HepG2 (cell line): Measurements from ENCODE around the gene CLCNKA. TPM values are rescaled to one million over a fixed set of nuclear protein-coding genes. Genes with fewer than 3 reads are reported as not detected.

Experiments
- ATAC-seq: fragments of 200-7000 bp; cut with Tn5 transposase; 3 replicates; pipeline ENCODE4 v1.9.1; 2020; ENCODE audit warnings: mild to moderate bottlenecking, moderate library complexity
- BruUV-seq: library from RNA; stranded (reverse); fragments of 400-500 nt; replicated peaks from 2 replicates; lab custom pipeline; 2021; lab: Mats Ljungman, UMichigan
- CTCF ChIA-PET: fragments of 300-600 bp; formaldehyde crosslinking; extraction: SDS; loops from one replicate; lab custom pipeline; 2021; ENCODE audit warnings: low total read pairs, inconsistent platforms, low intra/inter-chr PET ratio; lab: Yijun Ruan, JAX
- POLR2A ChIA-PET: fragments of 350-600 bp; sonication (Branson Sonifier 250); formaldehyde crosslinking; loops from one replicate; lab custom pipeline; 2020; ENCODE audit warnings: antibody characterized with exemption, inconsistent platforms; lab: Yijun Ruan, JAX
- DNase-seq: peaks from one replicate; pipeline ENCODE4 v3.0.0-alpha.2; 2015; ENCODE audit warnings: low spot score
- FAIRE-seq: peaks from 3 replicates; lab custom pipeline; 2011; peaks lifted over from hg19 to GRCh38; lab: Jason Lieb, UNC
- H2AFZ ChIP-seq: one replicate; pipeline ENCODE4 v1.6.1; 2011; ENCODE audit warnings: low read length, inconsistent platforms
- H3K27ac ChIP-seq: fragments of 300-600 bp; 3 replicates; pipeline ENCODE4 v1.8.0; 2011; ENCODE audit warnings: mixed run types, mild to moderate bottlenecking, mixed read lengths, low read length, inconsistent platforms; ENCODE audit not compliant: insufficient read depth; ENCODE audit errors: extremely low read length
- H3K27me3 ChIP-seq, 2 experiments: fragments of 200-600 bp in 1 of 2; 2 replicates in 1 of 2; 3 replicates in 1 of 2; pipeline versions ENCODE4 v1.6.0 to v1.8.0; 2011; ENCODE audit warnings: low read length in 2 of 2, mild to moderate bottlenecking in 2 of 2, moderate library complexity in 2 of 2, inconsistent platforms in 1 of 2; ENCODE audit not compliant: insufficient read depth in 2 of 2, control insufficient read depth in 1 of 2
- H3K36me3 ChIP-seq, 2 experiments: fragments of 200-600 bp in 1 of 2; replicated peaks in 1 of 2; 2 replicates in 1 of 2; 3 replicates in 1 of 2; pipeline versions ENCODE4 v1.5.1 to v1.8.0; 2011; ENCODE audit warnings: low read length in 2 of 2, inconsistent platforms in 1 of 2; ENCODE audit not compliant: insufficient read depth in 2 of 2, control insufficient read depth in 1 of 2
- H3K4me1 ChIP-seq: 2 replicates; pipeline ENCODE4 v1.5.1; 2012; ENCODE audit warnings: low read length, inconsistent platforms; ENCODE audit not compliant: insufficient read depth
- H3K4me2 ChIP-seq: 2 replicates; pipeline ENCODE4 v1.6.0; 2011; ENCODE audit warnings: low read depth, low read length, inconsistent platforms
- H3K4me3 ChIP-seq, 3 experiments: fragments of 200-600 bp in 1 of 3; sonication (generic), shearing (Covaris generic) in 1 of 3; replicated peaks in 1 of 3; 2 replicates each; pipeline ENCODE4 v1.5.1; 2011 to 2016; ENCODE audit warnings: low read length in 3 of 3, inconsistent platforms in 2 of 3, low read depth in 2 of 3, mild to moderate bottlenecking in 2 of 3, control low read depth in 1 of 3, mixed read lengths in 1 of 3; ENCODE audit not compliant: insufficient read depth in 1 of 3
- H3K79me2 ChIP-seq: one replicate; pipeline ENCODE4 v1.6.1; 2011; ENCODE audit warnings: low read length, inconsistent platforms; ENCODE audit not compliant: insufficient read depth
- H3K9ac ChIP-seq: 2 replicates; pipeline ENCODE4 v1.6.0; 2011; ENCODE audit warnings: mild to moderate bottlenecking, low read depth, low read length, inconsistent platforms; ENCODE audit not compliant: insufficient read depth
- H3K9me3 ChIP-seq: 2 replicates; pipeline ENCODE4 v1.5.1; 2012; ENCODE audit warnings: mild to moderate bottlenecking, low read length
- H4K20me1 ChIP-seq: 2 replicates; pipeline ENCODE4 v1.6.0; 2011; ENCODE audit warnings: inconsistent platforms, mild to moderate bottlenecking, low read length, moderate library complexity; ENCODE audit not compliant: insufficient read depth
- CREB1 ChIP-seq, 2 experiments: fragments of 450-650 bp in 1 of 2; IDR thresholded peaks; 2 replicates each; pipeline ENCODE4 v1.6.1; 2016 to 2017; ENCODE audit warnings: control low read depth in 1 of 2, mild to moderate bottlenecking in 1 of 2, missing compliant biosample characterization in 1 of 2, missing genetic modification characterization in 1 of 2
- FOXM1 ChIP-seq: sonication (generic); formaldehyde crosslinking; IDR thresholded peaks from 2 replicates; pipeline ENCODE4 v1.5.0; 2020; ENCODE audit warnings: missing genetic modification reagents
- WGBS: methylation state at CpG from one replicate; pipeline ENCODE4 v1.1.6; 2017; ENCODE audit warnings: low lambda C conversion rate; 5-methylcytosine and 5-hydroxymethylcytosine counted together
- in situ Hi-C: cut with HindIII; loops from 2 replicates; pipeline ENCODE4 v1.10.0; 2017; ENCODE audit warnings: low pct_unique_long_range_greater_than_20kb; ENCODE audit not compliant: extremely low pct_ligation_motif_present
- intact Hi-C: fragments of 100-400 bp; cut with micrococcal nuclease; formaldehyde crosslinking; loops from one replicate; pipeline ENCODE4 v1.10.0; 2022; ENCODE audit not compliant: unreplicated experiment
- polyA plus RNA-seq, 8 experiments: library from polyadenylated mRNA; depleted of rRNA in 3 of 8; stranded (reverse) in 7 of 8; unstranded in 1 of 8; fragments of >200 nt; fragmentation: Illumina TruSeq in 4 of 8; extraction: Trizol in 4 of 8; gene quantifications; 2 replicates each; pipeline versions ENCODE4 v1.2.1 to v1.2.3, GENCODE V29; 2011 to 2016; ENCODE audit warnings: low read depth in 4 of 8, missing spikeins in 1 of 8, mixed read lengths in 1 of 8; ENCODE audit not compliant: insufficient read depth in 1 of 8
- total RNA-seq, 5 experiments: library from RNA; depleted of rRNA; stranded (reverse); fragments of >200 nt; fragmentation: Illumina TruSeq; extraction: Trizol; gene quantifications; 2 replicates each; pipeline ENCODE4 v1.2.3, GENCODE V29; 2016; ENCODE audit warnings: low read depth in 1 of 5
- TF ChIP-seq, protein P1 (sequence below): sonication (generic); formaldehyde crosslinking; IDR thresholded peaks from 2 replicates; pipeline ENCODE4 v1.9.0; 2022; ENCODE audit warnings: missing genetic modification reagents, mild to moderate bottlenecking, borderline replicate concordance

The CLCNKA gene
- total and polyA plus RNA-seq, 2 of the 13 experiments (the other 11 are each of a cell fraction or from before 2014, with no cell fraction given), result 0.03 TPM; not detected in 1

DNA sequence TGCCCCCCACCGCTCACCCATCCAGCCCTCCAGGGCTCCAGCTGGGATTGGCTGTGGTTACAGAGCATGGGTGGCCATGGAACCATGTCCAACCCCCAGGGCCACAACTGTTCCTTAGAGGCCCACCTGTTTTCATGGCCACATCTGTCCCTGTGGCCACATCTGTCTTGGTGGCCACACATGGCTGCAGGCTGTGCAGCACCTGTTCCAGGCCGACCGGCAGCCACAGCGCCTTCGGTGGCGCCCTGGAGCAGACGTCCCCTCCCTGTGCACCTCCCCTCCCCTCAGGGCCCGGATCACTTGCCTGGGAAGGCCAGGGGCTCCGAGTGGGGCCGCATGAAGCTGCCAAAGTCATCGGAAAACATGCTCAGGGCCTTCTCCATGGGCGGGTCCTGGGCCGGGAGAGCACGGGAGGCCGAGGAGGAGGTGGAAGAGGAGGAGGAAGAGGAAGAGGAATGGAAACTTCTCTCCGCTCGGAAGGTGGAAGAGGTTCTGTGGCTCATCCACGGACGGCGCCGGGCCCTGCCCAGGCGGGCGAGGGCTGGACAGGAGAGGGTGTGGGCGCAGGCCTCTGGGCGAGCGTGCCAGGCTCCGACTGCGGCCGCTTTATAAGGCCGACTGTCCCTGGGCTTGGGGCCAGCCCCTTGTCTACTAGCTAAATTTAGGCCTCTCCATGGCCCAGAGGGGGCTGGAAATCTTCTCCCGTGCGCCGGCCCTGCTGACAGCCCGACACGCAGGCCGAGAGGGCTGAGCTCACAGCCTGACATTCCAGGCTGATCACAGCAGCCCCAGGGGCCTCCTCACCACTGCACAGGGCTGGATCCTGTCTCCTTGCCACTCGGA lies 4.2 kb upstream of the CLCNKA start, which contains the start of gene HSPB7 (continued):
- TF ChIP-seq, protein P1, sequence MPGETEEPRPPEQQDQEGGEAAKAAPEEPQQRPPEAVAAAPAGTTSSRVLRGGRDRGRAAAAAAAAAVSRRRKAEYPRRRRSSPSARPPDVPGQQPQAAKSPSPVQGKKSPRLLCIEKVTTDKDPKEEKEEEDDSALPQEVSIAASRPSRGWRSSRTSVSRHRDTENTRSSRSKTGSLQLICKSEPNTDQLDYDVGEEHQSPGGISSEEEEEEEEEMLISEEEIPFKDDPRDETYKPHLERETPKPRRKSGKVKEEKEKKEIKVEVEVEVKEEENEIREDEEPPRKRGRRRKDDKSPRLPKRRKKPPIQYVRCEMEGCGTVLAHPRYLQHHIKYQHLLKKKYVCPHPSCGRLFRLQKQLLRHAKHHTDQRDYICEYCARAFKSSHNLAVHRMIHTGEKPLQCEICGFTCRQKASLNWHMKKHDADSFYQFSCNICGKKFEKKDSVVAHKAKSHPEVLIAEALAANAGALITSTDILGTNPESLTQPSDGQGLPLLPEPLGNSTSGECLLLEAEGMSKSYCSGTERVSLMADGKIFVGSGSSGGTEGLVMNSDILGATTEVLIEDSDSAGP (CRISPR knock-in tag), result no peak; the same call in 1 of the 2 replicates
- TF ChIP-seq, all 625 proteins: peak for 51

DNA sequence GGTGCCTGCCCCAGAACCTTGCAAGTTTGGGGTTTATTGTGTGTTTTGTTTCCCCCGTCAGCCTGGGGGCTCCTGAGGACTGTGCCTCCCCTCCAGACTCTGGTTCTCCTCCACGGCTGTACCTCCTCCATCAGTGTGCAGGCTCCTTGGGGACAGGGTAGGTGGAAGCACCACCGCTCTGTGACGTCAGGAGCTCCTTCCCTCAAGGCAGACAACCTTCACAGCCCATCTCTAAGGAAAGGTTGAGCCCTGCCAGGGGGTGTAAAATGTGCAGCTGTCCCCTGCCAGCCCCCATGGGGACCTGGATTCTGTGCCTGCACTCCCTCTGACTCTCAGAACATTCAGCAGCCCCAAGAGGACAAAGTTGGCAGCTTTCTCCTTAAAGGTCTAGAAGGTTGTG lies 3.5 kb upstream of the CLCNKA start:
- intact Hi-C loops, result no loop called here
- Histone ChIP-seq H3K4me3 (peak overlapping the region in 1 of 3 experiments; percentile 65; a peak in 1 of 6 replicates), H3K9ac (no peak overlapping the region), H3K36me3 (no peaks in the 10 kb centered on the region), H3K27ac (no peak overlapping the region), H4K20me1 (no peaks in the 10 kb centered on the region), H3K4me1 (peaks cover 72% of the 10 kb centered on the region), H3K9me3 (no peaks in the 10 kb centered on the region)
- in situ Hi-C loops, result no loop called here
- ATAC-seq (no peak), FAIRE-seq (no peak)
- 17% methylated on average over 4 of the region's 4 CpGs for WGBS
- CTCF ChIA-PET, result no interaction called here
- TF ChIP-seq CREB1 (IDR thresholded peaks at IDR 0.05) (peak; percentile 84), CREB1 (CRISPR knock-in tag; IDR thresholded peaks at IDR 0.05) (no peak), FOXM1 (no peak)
- TF ChIP-seq, all 625 proteins: peak for 1
- peaks cover 12 to 96% of the 10 kb centered on the region in 2 experiments; a peak in 4 of 5 replicates for H3K27me3 ChIP-seq
- BruUV-seq, result no TSS peak
- no peaks in the 10 kb centered on the region for H3K79me2 ChIP-seq
- H3K4me2 ChIP-seq, result peak overlapping the region; percentile 73
- DNase-seq, result no peak
- no peak overlapping the region for H2AFZ ChIP-seq
- POLR2A ChIA-PET, result no interaction called here
